ENCODE data around the gene PCSK9.

Gene PCSK9

DNA sequence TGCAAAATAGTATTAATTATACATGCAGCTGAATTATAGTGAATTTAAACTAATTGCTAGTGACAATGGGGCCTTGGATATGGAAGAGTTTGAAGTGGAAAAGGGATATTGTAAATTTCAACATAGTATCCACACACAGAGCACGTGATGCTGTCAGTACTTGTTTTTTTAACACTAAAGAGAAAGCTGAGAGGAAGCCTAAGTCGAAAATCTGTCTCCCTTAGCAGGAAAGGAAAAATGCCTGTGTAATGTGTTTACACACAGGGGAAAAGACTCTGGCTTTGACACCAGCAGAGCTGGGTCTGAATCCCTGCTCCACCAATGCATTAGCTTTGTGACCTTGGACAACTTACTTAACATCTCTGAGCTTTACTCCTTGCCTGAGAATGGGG is 42.6 kb downstream of the PCSK9 start:
- TF ChIP-seq, protein P1, sequence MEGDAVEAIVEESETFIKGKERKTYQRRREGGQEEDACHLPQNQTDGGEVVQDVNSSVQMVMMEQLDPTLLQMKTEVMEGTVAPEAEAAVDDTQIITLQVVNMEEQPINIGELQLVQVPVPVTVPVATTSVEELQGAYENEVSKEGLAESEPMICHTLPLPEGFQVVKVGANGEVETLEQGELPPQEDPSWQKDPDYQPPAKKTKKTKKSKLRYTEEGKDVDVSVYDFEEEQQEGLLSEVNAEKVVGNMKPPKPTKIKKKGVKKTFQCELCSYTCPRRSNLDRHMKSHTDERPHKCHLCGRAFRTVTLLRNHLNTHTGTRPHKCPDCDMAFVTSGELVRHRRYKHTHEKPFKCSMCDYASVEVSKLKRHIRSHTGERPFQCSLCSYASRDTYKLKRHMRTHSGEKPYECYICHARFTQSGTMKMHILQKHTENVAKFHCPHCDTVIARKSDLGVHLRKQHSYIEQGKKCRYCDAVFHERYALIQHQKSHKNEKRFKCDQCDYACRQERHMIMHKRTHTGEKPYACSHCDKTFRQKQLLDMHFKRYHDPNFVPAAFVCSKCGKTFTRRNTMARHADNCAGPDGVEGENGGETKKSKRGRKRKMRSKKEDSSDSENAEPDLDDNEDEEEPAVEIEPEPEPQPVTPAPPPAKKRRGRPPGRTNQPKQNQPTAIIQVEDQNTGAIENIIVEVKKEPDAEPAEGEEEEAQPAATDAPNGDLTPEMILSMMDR (IDR thresholded peaks at IDR 0.05; ENCODE audit: borderline replicate concordance, control extremely low read depth, extremely low read depth, insufficient read depth, missing control alignments): no peak
- no peak for DNase-seq (ENCODE audit: low spot score)
- in situ Hi-C loops (cut with MboI; ENCODE audit: low sequenced_read_pairs, unreplicated experiment): no loop called here

DNA sequence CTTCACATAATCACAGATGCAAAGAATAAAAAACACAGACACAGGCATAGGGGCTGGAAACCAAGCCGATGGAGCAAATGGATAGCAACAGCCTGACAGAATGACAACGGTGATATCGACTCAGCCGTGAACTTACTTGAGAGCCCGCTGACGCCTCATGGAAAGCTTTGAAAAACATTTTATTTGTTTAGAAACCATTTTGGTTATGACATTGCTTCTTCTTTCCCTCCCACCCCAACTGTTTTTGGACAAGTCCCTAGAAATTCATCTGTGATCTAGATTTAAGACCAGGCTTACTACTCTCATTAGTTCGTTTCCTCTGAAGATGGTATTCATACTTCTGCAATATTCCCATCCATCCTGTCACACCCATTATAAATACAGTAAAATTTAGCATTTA is 44.9 kb downstream of the PCSK9 start:
- in situ Hi-C loops (cut with MboI; ENCODE audit: low sequenced_read_pairs, unreplicated experiment): no loop called here
- TF ChIP-seq, protein P1 (IDR thresholded peaks at IDR 0.05; ENCODE audit: borderline replicate concordance, control extremely low read depth, extremely low read depth, insufficient read depth, missing control alignments): no peak
- DNase-seq (ENCODE audit: low spot score): no peak

DNA sequence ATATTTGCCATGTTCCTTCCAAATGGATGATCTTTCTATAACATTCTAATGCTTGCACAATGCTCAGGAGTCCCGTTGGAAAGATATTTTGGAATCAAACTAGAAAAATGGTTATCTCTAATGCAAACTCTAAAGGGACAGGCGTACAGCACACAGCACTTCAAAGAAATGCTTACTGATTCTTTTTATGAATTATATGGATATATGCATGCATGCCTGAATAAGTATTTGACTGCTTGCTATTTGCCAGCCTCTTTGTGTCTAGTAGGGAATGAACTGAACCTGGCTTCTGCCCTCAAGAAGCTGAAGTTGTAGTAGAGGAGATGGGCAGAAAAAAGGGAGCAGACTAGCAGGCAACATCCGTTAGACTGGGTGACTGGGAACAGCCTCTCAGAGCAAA is 48.1 kb downstream of the PCSK9 start:
- DNase-seq (ENCODE audit: low spot score): no peak
- TF ChIP-seq, protein P1 (IDR thresholded peaks at IDR 0.05; ENCODE audit: borderline replicate concordance, control extremely low read depth, extremely low read depth, insufficient read depth, missing control alignments): no peak
- in situ Hi-C loops (cut with MboI; ENCODE audit: low sequenced_read_pairs, unreplicated experiment): no loop called here

DNA sequence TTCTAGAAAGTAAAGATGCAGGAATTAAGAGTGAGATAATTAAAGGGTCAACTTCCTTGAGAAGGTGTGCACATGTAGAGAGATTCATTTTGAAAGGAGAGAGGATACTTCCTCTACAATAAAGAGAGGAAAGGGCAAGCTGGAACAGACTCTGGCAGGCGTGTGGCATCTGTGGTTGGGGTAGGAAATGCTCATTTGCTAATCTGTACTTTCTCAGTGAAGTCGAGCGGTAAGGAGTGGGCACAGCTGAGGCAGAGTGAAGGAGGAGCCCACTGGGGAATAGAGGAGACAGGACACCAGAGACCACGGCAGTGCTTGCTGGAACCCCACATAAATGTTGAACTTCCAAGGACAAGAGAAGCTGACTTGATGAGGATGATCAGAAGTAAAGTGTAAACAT is 49.1 kb downstream of the PCSK9 start:
- TF ChIP-seq, protein P1 (IDR thresholded peaks at IDR 0.05; ENCODE audit: borderline replicate concordance, control extremely low read depth, extremely low read depth, insufficient read depth, missing control alignments): no peak
- in situ Hi-C loops (cut with MboI; ENCODE audit: low sequenced_read_pairs, unreplicated experiment): no loop called here
- DNase-seq (ENCODE audit: low spot score): no peak

DNA sequence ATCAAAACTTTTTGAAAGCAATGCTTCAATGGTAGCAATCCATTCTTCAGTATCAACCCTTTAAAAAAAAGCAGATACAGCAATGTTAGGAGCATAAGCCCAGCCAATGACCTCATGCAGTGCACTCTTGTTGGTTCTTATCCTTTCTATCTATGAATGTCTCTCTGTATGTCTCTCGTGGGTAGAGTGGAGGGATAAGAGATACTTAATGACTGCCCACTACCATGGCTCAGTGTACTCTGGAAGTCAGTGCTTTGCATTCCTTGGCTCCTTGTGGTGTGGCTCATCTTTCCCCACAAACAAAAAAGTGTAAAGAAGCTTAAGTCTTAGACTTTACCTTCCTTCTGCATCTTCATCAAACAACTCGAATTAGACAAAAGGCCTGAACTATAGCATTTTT is 50.3 kb downstream of the PCSK9 start:
- DNase-seq (ENCODE audit: low spot score): no peak
- TF ChIP-seq, protein P1 (IDR thresholded peaks at IDR 0.05; ENCODE audit: borderline replicate concordance, control extremely low read depth, extremely low read depth, insufficient read depth, missing control alignments): no peak
- in situ Hi-C loops (cut with MboI; ENCODE audit: low sequenced_read_pairs, unreplicated experiment): no loop called here

DNA sequence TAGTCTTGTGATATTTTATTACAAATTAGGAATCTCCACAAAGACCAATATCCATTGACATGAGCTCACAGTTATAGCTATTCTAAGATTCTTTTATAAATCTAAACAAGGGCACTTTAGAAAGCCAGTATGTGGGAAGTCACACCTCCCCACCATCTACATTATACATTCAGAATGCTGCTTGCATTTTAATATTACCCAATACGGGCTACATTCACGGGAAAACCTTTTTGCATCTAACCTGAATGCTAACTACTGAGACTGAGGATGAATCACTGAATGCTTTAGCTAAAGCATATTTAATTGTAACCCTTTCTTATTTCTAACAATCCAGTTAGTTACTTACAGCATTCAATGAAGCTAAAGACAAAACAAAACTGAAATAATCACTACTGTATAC is 53.1 kb downstream of the PCSK9 start:
- TF ChIP-seq, protein P1 (IDR thresholded peaks at IDR 0.05; ENCODE audit: borderline replicate concordance, control extremely low read depth, extremely low read depth, insufficient read depth, missing control alignments): no peak
- no peak for DNase-seq (ENCODE audit: low spot score)
- in situ Hi-C loops (cut with MboI; ENCODE audit: low sequenced_read_pairs, unreplicated experiment): no loop called here

DNA sequence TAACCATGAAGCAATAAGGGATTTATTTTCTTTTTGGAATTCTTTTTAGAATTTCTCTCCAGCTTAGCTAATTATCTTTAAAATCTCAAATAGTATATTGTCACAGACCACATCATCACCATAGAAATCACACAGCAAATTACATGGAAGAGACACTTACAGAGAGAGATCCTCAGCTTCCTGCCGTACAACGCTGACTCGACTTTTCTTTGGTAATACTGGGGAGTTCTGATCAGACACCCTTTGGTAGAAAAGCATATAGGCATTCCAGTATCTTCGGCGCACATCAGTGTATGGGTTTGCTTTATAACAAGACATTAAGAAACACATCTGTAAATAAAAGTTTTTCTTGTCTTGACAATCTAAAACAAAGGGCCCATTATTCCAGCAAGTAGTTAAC is 55.7 kb downstream of the PCSK9 start:
- no peak for DNase-seq (ENCODE audit: low spot score)
- TF ChIP-seq, protein P1 (IDR thresholded peaks at IDR 0.05; ENCODE audit: borderline replicate concordance, control extremely low read depth, extremely low read depth, insufficient read depth, missing control alignments): no peak
- in situ Hi-C loops (cut with MboI; ENCODE audit: low sequenced_read_pairs, unreplicated experiment): no loop called here
